Loucy (cell line): ENCODE data around the gene TACR1.

Experiments
- H2AFZ ChIP-seq: fragments of 200-600 bp; sonication (generic); 2 replicates; pipeline ENCODE4 v1.6.0; 2016; ENCODE audit warnings: antibody characterized with exemption, mild to moderate bottlenecking, low read length, moderate library complexity
- H3F3A ChIP-seq: fragments of 200-600 bp; 2 replicates; pipeline ENCODE4 v1.6.0; 2016; ENCODE audit warnings: antibody characterized with exemption, low read depth, mild to moderate bottlenecking
- H3K27me3 ChIP-seq: fragments of 200-600 bp; sonication (generic); 2 replicates; pipeline ENCODE4 v1.6.1; 2014; ENCODE audit warnings: low read length, mild to moderate bottlenecking; ENCODE audit not compliant: insufficient read depth, poor library complexity, severe bottlenecking
- H3K36me3 ChIP-seq: fragments of 200-600 bp; sonication (generic); 2 replicates; pipeline ENCODE4 v1.6.1; 2016; ENCODE audit warnings: low read length; ENCODE audit not compliant: insufficient read depth
- H3K4me1 ChIP-seq: fragments of 200-600 bp; sonication (generic); 2 replicates; pipeline ENCODE4 v1.5.1; 2014; ENCODE audit warnings: low read length, mild to moderate bottlenecking; ENCODE audit not compliant: insufficient read depth, poor library complexity, severe bottlenecking
- H3K4me2 ChIP-seq: fragments of 200-600 bp; sonication (generic); 2 replicates; pipeline ENCODE4 v1.6.0; 2014; ENCODE audit warnings: antibody characterized with exemption, low read length, low read depth, mild to moderate bottlenecking; ENCODE audit not compliant: poor library complexity, severe bottlenecking
- H3K4me3 ChIP-seq: fragments of 200-600 bp; sonication (generic); 2 replicates; pipeline ENCODE4 v1.5.1; 2014; ENCODE audit warnings: low read length, mild to moderate bottlenecking, mixed read lengths; ENCODE audit not compliant: poor library complexity, severe bottlenecking
- H3K79me2 ChIP-seq: fragments of 200-600 bp; sonication (generic); 2 replicates; pipeline ENCODE4 v1.6.1; 2014; ENCODE audit warnings: low read length; ENCODE audit not compliant: insufficient read depth
- H3K9ac ChIP-seq: fragments of 200-600 bp; sonication (generic); 2 replicates; pipeline ENCODE4 v1.6.0; 2014; ENCODE audit warnings: mild to moderate bottlenecking, low read depth, low read length, moderate library complexity; ENCODE audit not compliant: poor library complexity, severe bottlenecking
- H3K9me2 ChIP-seq: fragments of 200-600 bp; sonication (generic); replicated peaks from 2 replicates; pipeline ENCODE4 v1.6.1; 2016; ENCODE audit warnings: low read depth, low read length, mixed read lengths
- H3K9me3 ChIP-seq: fragments of 200-600 bp; sonication (generic); 2 replicates; pipeline ENCODE4 v1.6.1; 2014; ENCODE audit warnings: mild to moderate bottlenecking, antibody characterized with exemption, low read length, low read depth; ENCODE audit not compliant: insufficient read depth
- H4K20me1 ChIP-seq: fragments of 200-600 bp; sonication (generic); 2 replicates; pipeline ENCODE4 v1.6.0; 2014; ENCODE audit warnings: antibody characterized with exemption, low read length, mild to moderate bottlenecking; ENCODE audit not compliant: insufficient read depth, poor library complexity, severe bottlenecking
- EZH2phosphoT487 ChIP-seq: fragments of 200-600 bp; IDR thresholded peaks from 2 replicates; pipeline ENCODE4 v1.6.1; 2018; ENCODE audit warnings: antibody characterized with exemption, mild to moderate bottlenecking, moderate library complexity, borderline replicate concordance
- TF ChIP-seq, protein P1 (sequence below): fragments of 200-600 bp; sonication (generic); conservative IDR thresholded peaks from 2 replicates; pipeline ENCODE4 v1.5.1; 2014; ENCODE audit warnings: mild to moderate bottlenecking, antibody characterized with exemption, low read length

Gene TACR1

DNA sequence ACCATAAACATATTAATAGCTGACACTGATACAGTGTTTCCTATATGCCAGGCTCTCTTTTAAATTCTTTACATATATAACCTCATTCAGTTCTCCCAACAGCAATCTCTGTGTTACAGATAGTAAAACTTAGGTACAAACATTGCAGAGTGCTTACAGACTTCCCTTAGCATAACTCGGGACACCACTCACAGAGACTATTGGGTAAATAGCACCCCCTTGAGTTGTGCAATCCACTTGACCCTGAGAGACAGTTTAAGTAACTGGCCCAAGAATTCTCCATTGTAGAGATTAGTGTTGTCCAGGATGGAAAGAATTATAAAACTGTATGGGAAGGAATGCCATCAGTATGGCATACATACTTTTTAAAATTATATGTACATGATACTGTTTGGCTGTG is 130.8 kb downstream of the TACR1 start:
- Histone ChIP-seq H3K9ac (no peak overlapping the region), H4K20me1 (no peaks in the 10 kb centered on the region)

DNA sequence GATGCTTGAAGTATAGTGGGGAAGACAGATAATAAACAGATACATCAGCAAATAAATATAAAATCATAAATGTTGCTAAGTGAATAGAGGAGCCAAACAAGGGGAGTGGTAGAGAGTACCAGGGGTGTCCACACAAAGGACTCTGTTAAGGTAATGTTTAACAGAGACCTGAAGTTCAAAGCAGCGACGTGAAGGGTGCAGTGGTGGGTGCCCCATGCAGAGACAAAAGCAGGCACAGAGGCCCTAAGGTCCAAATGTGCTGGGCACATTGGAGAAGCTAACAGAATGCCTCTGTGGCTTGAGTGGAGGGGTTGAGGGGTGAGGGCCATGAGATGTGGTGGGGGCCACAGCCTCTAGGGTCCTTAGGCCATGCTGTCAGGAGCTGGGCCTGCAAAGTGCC is 131.8 kb downstream of the TACR1 start:
- TF ChIP-seq, protein P1, sequence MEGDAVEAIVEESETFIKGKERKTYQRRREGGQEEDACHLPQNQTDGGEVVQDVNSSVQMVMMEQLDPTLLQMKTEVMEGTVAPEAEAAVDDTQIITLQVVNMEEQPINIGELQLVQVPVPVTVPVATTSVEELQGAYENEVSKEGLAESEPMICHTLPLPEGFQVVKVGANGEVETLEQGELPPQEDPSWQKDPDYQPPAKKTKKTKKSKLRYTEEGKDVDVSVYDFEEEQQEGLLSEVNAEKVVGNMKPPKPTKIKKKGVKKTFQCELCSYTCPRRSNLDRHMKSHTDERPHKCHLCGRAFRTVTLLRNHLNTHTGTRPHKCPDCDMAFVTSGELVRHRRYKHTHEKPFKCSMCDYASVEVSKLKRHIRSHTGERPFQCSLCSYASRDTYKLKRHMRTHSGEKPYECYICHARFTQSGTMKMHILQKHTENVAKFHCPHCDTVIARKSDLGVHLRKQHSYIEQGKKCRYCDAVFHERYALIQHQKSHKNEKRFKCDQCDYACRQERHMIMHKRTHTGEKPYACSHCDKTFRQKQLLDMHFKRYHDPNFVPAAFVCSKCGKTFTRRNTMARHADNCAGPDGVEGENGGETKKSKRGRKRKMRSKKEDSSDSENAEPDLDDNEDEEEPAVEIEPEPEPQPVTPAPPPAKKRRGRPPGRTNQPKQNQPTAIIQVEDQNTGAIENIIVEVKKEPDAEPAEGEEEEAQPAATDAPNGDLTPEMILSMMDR = no peak
- TF ChIP-seq EZH2phosphoT487 = no peak
- H3F3A ChIP-seq = no peaks in the 10 kb centered on the region
- H3K4me3 ChIP-seq = no peak overlapping the region
- no peak overlapping the region for H2AFZ ChIP-seq
- no peaks in the 10 kb centered on the region for H3K36me3 ChIP-seq
- H3K27me3 ChIP-seq = no peaks in the 10 kb centered on the region
- H3K9me3 ChIP-seq = no peaks in the 10 kb centered on the region
- no peaks in the 10 kb centered on the region for H3K79me2 ChIP-seq
- no peak overlapping the region for H3K9ac ChIP-seq
- H3K4me2 ChIP-seq = no peak overlapping the region
- H3K4me1 ChIP-seq = no peaks in the 10 kb centered on the region
- no peaks in the 10 kb centered on the region for H3K9me2 ChIP-seq
- no peaks in the 10 kb centered on the region for H4K20me1 ChIP-seq

More for the DNA sequence above, 130.8 kb downstream of the TACR1 start:
- Histone ChIP-seq H2AFZ (no peak overlapping the region), H3F3A (no peaks in the 10 kb centered on the region), H3K9me2 (no peaks in the 10 kb centered on the region), H3K36me3 (no peaks in the 10 kb centered on the region), H3K9me3 (no peaks in the 10 kb centered on the region), H3K79me2 (no peaks in the 10 kb centered on the region), H3K4me3 (no peak overlapping the region), H3K4me1 (no peaks in the 10 kb centered on the region), H3K4me2 (no peak overlapping the region), H3K27me3 (no peaks in the 10 kb centered on the region)
- TF ChIP-seq EZH2phosphoT487 = no peak
- TF ChIP-seq, protein P1 = no peak

DNA sequence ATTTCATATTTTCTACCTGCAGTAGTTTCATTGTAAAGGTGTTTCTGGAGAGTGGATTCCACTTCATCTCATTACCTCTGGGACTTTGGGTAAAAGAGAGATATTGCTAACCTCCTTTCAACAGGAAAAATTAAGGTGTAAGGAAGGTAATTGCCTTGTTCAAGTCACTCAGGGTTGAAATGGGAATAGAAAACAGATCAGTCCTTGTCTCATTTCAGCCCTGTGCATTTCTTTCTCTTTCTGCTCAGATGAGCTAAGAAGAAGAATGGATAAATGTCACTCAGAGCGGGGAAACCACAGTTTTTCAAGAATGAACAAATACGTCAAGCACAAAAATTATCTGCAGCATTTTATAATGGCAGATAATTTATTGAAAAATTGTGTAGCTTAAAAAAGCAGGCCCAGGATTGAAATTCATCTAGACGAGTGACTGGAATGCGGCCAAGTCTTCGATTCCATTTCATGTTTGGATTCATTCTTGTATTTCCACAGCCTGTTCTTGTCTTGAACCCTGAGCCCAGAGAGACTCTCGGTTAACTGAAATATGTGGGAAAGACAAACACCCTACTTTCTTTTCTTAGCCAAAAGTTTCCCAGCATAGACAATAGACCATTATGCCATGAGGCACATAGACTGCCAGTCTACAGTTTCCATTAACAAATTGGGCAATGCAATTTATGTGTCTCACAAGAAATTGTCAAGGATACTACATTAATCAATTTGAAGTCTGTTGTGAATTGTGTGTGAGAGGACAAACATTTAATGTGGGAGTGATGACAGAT is 133.0 kb downstream of the TACR1 start:
- H3K79me2 ChIP-seq = no peaks in the 10 kb centered on the region
- TF ChIP-seq EZH2phosphoT487 = no peak
- TF ChIP-seq, protein P1 = no peak
- H4K20me1 ChIP-seq = no peaks in the 10 kb centered on the region
- H3K9ac ChIP-seq = no peak overlapping the region
- H3F3A ChIP-seq = no peaks in the 10 kb centered on the region
- H3K4me1 ChIP-seq = no peaks in the 10 kb centered on the region
- H3K4me2 ChIP-seq = no peak overlapping the region
- no peaks in the 10 kb centered on the region for H3K9me3 ChIP-seq
- no peaks in the 10 kb centered on the region for H3K36me3 ChIP-seq
- H3K4me3 ChIP-seq = no peak overlapping the region
- no peaks in the 10 kb centered on the region for H3K9me2 ChIP-seq
- no peak overlapping the region for H2AFZ ChIP-seq
- H3K27me3 ChIP-seq = no peaks in the 10 kb centered on the region
